ENCODE measurements around the gene RAB28. TPM values are rescaled to one million over a fixed set of nuclear protein-coding genes. Genes with fewer than 3 reads are reported as not detected.

The RAB28 gene
- total and polyA plus RNA-seq, 9 of the 15 experiments (the other 6 are each of a cell fraction or from before 2014, with no cell fraction given): 6.7 to 40.4 (median 23.0) TPM

GRCh38 chr4:13427599-13428325, 56.4 kb downstream of the RAB28 start (continued):
- no peak for TF ChIP-seq ZNF785 (CRISPR knock-in tag; IDR thresholded peaks at IDR 0.05)
- TF ChIP-seq SMARCE1 (IDR thresholded peaks at IDR 0.05): 0 out of 2 replicates have a peak, but pooled peaks have one; percentile 24
- peak; percentile 61 for TF ChIP-seq TCF3 (CRISPR knock-in tag; IDR thresholded peaks at IDR 0.05)
- TF ChIP-seq ZNF280A (IDR thresholded peaks at IDR 0.05; ENCODE audit: low read depth, partially characterized antibody): no peak
- TF ChIP-seq ZBTB7A (IDR thresholded peaks at IDR 0.05; ENCODE audit: borderline replicate concordance, control insufficient read depth, low read depth, low read length): peak; percentile 36; the same call in 1 of the 2 replicates
- TF ChIP-seq FOSL1 (tag; conservative IDR thresholded peaks at IDR 0.05): no peak
- no peak for TF ChIP-seq ATF2 (CRISPR knock-in tag; IDR thresholded peaks at IDR 0.05)
- no peak for TF ChIP-seq JUN (IDR thresholded peaks at IDR 0.05; ENCODE audit: borderline replicate concordance, low read depth, low read length)
- TF ChIP-seq JUN (CRISPR knock-in tag; IDR thresholded peaks at IDR 0.05; ENCODE audit: borderline replicate concordance): no peak
- TF ChIP-seq TRIM24 (IDR thresholded peaks at IDR 0.05): 0 out of 4 replicates have a peak, but pooled peaks of 1 of the 2 experiments have one; percentile 24
- TF ChIP-seq HMG20B (CRISPR knock-in tag; IDR thresholded peaks at IDR 0.05): no peak
- TF ChIP-seq NR2C1 (IDR thresholded peaks at IDR 0.05): peak; percentile 72
- peak; percentile 75 for TF ChIP-seq NR2C1 (tag; IDR thresholded peaks at IDR 0.05)
- TF ChIP-seq ZNF239 (CRISPR knock-in tag; IDR thresholded peaks at IDR 0.05): no peak
- TF ChIP-seq USF1 (CRISPR knock-in tag; IDR thresholded peaks at IDR 0.05): no peak
- TF ChIP-seq ZNF274 (IDR thresholded peaks at IDR 0.05; ENCODE audit: borderline replicate concordance, low read depth, low read length): no peak
- TF ChIP-seq TCFL5 (CRISPR knock-in tag; conservative IDR thresholded peaks at IDR 0.05): no peak
- TF ChIP-seq TAL1 (IDR thresholded peaks at IDR 0.05): peak; percentile 56; the same call in 1 of the 2 replicates
- TF ChIP-seq HLTF (IDR thresholded peaks at IDR 0.05): no peak
- TF ChIP-seq ZNF354B (CRISPR knock-in tag; IDR thresholded peaks at IDR 0.05): no peak
- no peak for TF ChIP-seq U2AF2 (optimal IDR thresholded peaks at IDR 0.05; ENCODE audit: low read depth, low read length)
- no peak for TF ChIP-seq ZBTB11 (CRISPR knock-in tag; IDR thresholded peaks at IDR 0.05)
- no peak for TF ChIP-seq ZNF253 (CRISPR knock-in tag; conservative IDR thresholded peaks at IDR 0.05)
